ENCODE measurements around the gene SRSF4. TPM values are rescaled to one million over a fixed set of nuclear protein-coding genes. Genes with fewer than 3 reads are reported as not detected.

Gene SRSF4
- polyA plus RNA-seq, 5 donors = 110 to 131 (median 124) TPM

DNA sequence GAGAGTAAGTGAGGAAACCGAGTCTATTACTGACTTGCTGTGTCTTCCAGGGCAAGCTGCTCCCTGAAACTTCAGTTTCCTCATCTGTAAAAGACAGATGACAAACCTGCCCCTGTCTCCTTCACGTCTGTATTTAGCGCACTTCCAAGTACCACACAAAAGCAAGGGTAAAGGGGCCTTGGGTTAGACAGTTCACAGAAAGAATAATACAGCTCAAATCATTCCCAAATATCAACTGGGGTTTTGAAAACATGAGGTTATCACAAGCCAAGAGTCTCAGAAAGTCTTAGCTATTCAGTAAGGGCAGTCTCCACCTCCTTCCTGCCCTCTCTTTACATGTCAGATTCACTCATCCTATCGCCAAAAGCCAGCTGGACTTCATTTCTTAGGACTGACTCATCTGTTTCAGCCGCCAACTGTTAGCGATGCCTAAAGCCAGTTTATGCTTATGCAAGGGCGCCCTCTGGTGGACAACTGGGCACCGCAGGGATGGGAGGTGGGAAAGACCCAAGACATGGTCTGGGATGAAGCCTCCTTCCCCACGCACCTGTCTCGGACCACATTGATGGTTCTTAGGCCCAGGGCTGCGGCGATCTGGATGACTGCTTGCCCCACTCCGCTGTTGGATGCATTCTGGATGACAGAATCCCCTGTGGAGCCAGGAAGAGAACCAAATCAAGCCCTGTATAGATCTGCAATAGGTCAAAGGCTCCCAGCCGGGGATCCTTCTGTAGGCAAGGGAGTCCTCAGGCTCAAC is 21.1 kb upstream of the SRSF4 start:
- peak; percentile 90 to 95 for DNase-seq

DNA sequence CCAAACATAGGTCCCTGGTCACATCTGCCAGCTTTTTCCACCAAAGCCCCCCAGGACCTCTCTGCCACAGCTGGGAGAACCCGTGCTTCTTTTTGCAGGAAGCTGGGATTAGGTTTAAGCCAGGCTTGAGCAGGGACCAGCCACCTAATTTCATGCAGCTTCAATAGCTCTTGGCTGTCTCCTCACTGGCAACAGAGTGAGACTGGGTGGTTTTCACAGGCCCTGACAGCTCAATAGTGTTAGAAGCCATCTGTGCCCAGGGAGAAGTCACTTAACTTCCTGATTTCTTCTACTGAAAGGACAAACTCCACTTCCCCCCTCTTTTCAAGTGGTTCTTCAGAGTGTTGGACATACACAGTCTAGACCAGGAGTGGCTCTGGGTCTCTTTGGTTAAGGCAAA is 20.4 kb upstream of the SRSF4 start:
- peak; percentile 38 to 45 for DNase-seq

DNA sequence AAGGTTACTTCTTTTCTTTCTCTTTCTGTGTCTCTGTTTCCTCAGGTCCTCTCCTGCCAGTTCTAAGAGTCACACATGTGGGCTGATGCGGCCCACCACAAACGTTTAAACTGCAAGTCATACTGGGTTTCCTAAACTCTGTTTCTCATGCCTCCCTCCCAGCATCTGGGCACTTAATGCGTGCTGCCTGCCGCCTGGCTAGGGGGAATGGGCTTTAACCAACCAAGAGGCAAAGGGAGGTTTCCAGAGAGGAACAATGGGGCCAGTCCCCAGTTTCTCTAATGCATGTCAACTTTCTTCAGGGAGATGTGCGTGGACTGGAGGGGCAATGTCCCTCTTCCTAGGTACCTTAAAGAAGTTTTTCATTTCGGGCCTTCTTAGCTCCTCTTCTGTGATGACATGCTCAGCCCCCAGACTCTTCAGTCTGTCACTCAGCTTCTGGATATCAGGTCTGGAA is 19.9 kb upstream of the SRSF4 start:
- DNase-seq = no peak

DNA sequence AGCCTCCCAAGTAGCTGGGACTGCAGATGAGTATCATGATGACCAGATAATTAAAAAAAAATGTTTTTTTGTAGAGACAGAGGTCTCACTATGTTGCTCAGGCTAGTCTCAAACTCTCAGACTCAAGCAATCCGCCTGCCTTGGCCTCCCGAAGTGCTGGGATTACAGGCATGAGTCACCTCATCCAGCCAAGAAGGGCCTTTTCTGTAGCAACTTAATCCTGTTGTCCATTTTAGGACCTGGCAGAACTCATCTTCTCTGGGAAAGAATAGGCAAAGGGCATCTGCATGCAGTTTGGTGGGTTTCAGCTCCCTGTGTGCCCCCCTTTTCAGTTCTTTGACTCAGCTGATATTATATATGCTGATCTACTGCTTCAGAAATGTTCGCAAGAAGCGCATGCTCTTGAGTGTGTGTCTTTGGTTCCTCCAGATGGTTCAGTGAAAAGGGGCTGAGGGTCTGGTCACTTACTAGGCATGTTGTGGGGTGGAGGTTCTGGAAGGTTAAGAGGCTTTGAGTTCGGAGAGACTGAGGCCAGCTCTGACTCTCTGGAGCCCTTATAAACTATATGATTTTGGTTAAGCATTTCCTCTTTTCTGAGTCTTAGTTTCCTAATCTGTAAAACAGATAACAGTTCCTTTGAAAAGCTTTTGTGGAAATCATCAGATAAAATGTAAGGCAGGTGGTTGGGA is 19.4 kb upstream of the SRSF4 start:
- DNase-seq = no peak

GRCh38 chr1:29197993-29198392 is 16.3 kb upstream of the SRSF4 start:
- DNase-seq = no peak

GRCh38 chr1:29197590-29197924 is 15.9 kb upstream of the SRSF4 start:
- no peak for DNase-seq

DNA sequence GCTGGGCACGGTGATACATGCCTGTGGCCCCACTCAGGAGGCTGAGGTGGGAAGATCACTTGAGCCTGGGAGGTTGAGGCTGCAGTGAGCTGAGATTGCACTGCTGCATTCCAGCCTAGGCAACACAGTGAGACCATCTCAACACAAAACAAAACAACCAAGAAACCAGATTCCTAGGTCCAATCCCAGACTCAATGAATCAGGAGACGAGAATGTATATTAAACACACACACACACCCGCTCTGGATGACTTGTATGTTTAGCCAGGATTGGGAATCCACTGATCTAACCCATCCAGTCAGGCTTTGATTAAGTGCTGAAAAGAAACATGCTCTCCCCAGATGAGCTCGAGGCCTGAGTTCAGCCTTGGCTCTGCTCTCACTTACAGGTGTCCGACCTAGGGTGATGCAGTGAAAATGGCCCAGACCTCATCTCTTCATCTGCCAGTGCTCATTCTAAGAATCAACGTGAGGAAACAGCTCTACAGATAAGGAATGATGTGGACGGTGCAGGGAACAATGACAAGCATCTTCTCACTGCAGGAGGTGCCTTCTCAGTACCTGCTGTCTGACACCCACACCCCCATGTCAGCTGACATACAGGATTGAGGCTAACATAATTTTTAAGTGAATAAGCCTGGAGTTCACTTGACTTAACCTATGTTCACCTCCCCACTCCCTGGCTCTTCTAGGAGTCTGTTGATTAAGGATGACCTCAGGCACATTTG is 15.3 kb upstream of the SRSF4 start:
- no peak for DNase-seq

DNA sequence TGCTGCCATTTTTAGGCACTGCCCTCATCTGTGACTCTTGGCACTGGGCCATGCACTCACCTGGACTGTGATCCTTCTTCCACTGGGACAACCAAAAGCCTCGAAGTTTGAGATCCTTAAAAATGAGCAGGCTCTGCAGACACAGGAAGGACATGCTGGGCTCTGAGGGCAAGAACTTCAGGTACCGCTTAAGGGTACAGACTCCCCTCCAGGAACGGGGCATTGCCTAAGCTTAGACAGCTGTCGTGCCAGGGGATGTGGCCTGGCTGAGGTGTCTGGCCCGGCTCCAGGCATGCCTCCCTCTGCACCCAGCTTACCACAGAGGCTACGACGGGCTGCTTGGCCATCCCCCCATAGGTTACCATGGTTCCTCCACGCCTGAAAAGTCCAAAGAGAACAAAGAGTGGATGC is 14.2 kb upstream of the SRSF4 start:
- DNase-seq = no peak

DNA sequence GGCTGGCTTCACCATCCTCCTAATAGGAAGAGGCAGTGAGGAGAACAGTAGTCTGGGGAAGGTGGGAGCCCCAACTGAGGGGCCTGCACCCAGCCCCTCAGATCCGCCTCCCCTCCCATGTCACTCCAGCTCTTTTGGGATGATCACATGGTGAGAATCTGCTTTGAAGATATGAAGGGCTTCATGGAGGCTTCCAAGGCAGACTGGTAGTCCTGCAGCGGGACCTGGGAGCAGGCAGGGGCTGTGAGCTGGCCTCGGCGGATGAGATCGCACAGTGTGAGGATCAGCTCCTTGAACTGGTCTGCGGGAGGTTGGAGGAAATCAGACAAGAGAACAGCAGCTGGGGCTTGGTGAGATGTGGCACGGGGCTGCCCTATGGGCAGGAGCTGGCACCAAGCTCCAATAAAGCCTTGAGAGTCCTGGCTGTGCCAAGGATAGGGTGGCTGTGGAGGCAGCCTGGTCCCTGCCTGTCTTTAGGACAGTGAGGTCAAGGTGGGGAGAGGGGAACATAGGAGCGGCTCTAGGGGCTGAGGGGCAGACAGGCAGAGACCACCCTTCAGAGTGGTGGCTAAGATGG is 12.3 kb upstream of the SRSF4 start:
- DNase-seq = no peak

GRCh38 chr1:29190718-29191117 is 9.0 kb upstream of the SRSF4 start:
- DNase-seq = no peak

DNA sequence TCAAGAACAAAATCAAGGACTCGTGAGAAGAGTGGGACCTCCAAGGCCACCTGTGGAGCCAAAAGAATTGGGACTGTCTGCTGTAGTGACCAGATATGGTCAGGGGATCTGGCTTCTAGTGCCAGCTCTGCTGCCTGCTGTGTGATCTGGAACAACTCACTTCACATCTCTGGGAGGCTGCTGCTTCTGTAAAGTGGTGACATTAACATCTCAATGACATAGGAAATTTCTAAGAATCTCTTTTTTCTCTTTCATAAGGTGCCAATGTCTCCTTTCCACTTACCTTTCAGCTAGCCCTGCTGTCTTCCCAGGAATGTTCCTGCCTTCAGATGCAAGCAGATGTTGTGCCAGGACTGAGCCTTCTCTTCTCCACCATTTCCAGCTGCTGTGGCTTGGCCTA is 5.0 kb upstream of the SRSF4 start:
- no peak for DNase-seq

GRCh38 chr1:29186252-29186651 is 4.6 kb upstream of the SRSF4 start:
- no peak for DNase-seq

GRCh38 chr1:29183287-29183686 is 1.6 kb upstream of the SRSF4 start:
- no peak for DNase-seq

DNA sequence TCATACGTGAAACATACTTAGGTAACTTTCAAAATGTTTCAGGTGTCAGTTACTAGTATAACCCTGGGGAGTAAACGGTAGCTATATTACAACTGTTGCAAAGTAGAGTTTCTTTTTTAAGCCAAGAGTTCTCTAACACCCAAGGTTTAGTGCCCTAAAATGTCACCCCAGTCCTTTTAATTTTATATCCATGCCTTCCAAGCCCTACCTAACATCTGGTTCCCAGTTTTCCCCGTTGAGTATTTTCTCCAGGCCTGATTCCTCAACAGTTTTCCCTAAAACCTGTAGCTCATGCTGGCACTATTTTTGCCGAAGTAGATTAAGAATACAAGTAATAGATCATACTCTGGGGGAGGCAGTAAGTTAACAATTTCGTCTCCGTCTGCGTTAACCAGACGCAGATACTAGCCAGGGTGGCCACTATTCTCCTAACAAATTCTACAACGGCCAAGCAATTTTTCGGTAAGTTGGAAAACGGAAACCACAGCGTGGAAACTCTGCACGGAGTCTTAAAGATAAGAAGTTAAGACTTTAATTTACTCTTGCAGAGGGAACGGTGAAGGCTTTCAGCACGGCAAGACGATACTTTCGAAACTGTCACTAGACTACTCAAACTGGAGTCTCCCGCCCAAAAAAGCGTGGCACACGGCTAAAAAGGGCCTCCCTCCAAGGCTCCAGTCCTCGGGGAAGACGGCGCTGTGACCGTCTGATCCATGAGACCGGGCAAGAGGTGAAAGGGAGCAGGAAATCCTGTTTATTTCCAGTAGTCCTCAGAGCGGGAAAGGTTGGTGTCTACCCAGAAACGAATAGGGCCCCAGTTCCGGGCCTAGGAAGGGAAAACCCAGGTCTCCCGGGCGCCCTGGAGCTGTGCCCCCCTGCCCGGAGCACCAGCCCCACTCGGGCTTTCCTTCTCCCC is 945 bp downstream of the SRSF4 start:
- no peak for DNase-seq

- DNase-seq = no peak
These were observed 2.0 kb downstream of the SRSF4 start for GRCh38 chr1:29179641-29180184.

DNA sequence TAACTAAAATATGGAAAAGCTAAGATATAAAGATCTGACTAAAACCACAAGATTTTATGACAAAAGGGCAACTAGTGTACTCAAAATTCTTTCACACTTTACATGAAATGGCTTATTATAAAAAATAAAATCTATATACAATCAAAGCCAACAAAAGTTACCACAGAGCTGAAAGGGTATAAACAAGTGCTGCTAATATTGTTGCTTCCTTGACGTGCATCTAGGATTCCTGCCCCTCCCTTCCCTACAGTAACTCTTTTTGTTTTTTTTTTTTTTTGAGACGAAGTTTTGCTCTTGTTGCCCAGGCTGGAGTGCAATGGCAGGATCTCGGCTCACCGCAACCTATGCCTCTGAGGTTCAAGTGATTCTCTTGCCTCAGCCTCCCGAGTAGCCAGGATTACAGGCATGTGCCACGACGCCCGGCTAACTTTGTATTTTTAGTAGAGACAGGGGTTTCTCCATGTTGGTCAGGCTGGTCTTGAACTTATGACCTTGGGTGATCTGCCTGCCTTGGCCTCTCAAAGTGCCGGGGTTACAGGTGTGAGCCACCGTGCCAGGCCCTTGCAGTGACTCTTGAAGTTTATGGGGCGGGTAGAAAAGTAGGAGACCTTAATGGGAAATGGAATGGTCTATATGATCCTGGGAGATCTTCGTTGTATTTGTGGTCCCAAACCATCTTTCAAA is 4.5 kb downstream of the SRSF4 start:
- DNase-seq = no peak

DNA sequence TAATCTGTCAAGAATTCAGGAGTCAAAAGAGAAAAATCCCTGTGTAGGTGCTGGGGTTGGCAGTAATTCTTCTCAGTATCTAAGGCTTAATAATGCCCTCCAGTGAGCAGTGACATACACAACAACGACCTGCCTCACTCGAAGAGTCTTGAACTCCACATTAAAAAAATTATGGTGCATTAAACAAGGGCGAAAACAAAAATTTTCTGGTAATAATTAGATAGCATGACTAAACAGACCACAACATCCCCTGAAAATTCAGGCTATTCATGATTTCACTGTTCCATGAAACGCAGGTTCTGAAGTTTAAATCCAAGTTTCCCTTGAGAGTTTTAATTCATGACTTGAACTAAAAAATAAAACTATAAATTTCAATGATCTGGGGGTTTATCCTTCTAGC is 5.1 kb downstream of the SRSF4 start:
- no peak for DNase-seq

GRCh38 chr1:29172415-29172939 is 9.2 kb downstream of the SRSF4 start:
- DNase-seq = no peak

- DNase-seq = no peak
These were observed 10.2 kb downstream of the SRSF4 start for GRCh38 chr1:29171521-29171920.

DNA sequence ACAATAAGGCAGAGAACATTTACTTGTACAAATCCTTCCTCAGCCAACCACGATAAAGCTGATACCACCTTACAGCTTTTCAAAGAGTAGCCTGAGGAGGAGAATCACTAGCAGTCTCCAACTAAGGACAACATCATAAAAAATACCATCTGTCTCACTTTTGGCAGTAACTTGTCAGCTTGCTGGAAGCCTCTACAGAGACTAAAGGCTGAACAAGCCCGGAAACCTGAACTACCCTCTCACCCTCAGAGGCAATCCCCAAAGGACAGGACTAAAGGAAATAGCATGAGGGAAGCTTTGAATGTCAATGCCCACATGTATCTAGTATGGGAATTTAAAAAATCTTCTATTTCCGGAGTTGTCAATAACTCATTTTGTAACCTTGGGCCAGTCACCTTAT is 10.6 kb downstream of the SRSF4 start:
- no peak for DNase-seq
